HuH-7 (cell line): ENCODE measurements around the gene CBLB.
A peak's percentile ranks its signal among the peaks of the same experiment; 100 is the strongest.

Experiments
- DNase-seq: peaks from one replicate; pipeline ENCODE4 v3.0.0; 2011; ENCODE audit warnings: low spot score

Gene CBLB

DNA sequence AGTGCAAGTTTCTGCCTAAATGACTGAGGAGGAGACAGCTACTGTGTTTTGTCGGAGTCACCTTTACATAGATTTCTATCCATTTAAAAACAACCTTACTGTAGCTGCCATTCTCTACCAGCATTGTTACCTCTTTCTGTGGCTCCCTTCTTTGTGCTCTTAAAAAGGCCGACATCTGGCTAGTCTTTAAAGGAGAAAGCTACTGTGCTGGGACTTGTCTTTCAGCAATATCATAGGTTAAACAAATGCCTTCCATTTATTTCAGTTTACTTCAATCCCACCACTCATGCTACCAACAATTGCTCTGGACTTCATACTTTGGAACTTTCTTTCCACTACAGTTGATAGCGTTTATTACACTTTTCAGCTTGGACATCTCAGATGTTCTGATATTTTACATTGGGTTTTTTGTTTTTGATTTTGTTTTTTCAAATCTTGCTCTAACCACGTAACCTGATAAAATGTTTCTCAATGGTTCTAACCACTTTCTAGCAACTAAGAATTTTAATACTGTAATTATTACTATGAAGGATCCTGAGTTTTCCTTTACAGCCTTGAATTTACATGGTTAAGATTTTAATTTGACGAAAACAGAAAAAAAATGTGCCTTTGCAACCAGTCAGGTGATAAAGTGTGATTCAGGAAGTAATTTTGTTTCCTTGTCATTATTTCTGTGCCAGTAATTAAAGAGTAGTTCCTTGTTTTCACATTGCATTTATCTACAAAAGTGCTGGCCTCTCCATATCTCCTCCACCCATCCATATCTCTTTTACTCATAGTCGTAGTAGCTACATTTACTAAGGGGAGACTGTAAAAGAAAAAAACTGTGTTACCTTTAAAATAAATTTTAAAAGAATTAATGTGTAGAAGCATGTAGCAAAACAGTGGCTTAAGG is 1.3 kb upstream of the CBLB start:
- DNase-seq: no peak

DNA sequence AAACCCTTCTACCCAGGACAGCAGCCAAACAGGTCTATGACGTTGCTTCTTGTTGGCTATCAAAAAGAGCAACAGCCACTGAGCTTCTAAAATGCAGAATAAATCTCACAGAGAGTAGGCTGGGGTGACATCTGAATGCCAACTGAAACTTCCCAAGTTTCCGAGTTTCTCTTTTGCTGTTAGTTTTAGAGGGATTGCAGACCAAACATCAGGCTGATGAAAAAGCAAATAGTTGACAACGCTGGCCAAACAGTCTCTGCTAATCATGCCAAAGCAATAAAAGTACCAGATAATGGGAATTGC is 670 bp upstream of the CBLB start:
- no peak for DNase-seq

DNA sequence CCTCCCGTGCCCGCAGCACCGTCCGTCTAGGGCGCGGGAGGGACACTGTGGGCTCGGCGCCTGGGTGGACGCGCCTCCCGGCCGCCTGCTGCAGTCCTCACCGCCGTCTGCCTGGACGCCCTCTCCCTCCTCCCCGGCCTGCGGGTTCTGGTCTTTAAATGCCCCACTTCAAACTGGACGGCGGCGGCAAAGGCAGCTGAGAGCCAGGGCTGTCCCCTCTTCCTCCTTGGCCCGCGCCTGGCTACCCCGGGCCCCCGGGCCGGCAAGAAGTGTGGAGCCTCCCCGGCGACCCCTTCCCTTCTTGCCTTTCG is 426 bp downstream of the CBLB start:
- peak; percentile 57 for DNase-seq

DNA sequence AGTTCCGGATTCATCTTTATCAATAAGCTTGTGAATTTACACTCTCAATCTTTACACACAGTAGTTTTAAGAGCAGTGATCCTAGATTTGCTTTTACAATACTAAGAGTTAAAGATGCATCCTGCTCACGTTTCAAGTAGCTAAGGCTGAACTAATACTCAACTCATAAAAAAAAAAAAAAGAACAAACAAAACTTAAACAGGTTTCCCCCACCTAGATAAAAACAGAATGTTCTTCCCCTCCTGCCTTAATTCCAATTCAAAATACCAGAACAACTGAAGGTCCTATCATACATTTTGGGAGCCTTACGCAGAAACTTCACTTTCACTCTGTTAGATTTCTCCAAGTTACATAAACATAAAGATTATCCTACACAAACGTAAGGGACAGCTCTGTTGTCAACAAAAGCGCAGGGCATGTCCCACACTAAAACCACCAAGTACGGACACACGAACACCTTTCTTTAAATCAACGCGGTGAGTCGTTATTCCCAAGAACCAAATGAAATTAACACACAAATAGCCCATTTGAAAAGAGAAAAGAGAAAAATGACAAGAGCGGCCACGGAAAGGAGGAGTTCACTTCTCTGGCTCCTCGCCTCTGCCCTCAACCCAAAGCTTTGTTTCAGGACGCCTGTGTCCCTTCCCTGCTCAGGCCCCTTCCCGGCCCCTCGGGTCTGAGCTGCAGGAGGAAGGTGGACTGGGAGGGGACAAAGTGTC is 941 bp downstream of the CBLB start:
- DNase-seq: no peak

DNA sequence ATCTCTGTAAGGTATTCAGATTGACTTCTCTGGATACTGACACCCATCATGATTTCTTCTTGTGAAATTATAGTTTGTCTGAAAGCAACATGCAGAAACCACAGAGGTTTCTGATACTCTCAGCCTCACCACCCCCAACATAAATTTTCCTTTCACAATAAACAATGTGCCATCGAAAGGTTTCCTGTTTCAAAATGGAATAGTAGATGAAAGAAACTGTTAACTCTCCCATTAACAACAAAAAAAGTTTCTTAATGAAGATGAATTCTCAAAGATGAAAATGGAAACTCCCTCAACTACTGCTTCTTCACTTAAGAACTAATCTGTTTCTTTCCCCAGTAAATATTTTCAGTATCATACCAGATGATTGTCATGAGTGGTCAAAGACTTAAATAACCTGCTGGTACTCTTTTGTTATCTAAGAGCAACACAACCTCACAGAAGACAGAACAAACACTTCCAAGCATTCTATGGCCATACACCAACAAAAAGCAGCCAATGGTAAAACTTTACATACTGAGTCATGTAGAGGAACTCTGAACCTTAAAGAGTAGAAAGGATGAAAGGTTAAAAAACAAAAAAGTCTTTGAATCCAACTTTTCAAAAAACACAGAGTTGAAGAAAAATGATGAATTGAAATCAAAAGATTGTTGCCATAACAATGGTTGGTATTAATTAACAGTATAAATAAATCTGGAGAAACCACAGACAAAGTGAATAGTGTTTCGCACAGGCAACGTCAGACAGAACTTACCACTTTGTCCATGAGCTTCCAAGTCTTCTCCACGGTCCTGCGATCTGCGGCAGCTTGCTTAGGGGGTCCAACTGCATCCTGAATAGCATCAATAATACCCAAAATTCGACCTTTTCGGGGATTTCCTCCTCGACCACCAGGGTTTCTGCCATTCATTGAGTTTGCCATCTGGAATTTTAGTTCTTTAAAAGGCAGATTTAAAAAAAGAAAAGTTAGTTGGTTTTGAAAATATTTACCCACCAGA is 1.9 kb downstream of the CBLB start:
- peak; percentile 35 for DNase-seq

DNA sequence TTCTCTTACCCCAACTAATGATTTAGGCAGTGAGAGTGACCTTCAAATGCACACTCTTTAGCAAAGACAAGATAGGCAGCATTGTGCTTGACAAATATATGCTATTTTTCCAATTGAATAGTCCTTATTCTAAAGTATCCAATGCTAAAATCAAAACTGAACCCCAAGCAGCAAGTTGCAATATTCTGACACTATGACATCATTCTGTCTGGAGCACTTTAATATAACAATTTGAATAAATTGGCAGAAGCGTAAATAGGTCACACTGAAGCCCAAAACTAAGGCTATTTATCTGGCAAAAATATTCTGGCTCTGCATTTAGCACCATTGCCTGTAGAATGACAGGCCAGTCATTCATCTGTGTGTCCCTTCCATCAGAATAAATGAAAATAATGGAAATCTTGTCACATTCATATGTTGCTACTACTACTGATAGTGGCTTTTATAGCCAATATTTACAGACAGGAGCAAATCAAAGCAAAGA is 2.9 kb downstream of the CBLB start:
- DNase-seq: no peak

DNA sequence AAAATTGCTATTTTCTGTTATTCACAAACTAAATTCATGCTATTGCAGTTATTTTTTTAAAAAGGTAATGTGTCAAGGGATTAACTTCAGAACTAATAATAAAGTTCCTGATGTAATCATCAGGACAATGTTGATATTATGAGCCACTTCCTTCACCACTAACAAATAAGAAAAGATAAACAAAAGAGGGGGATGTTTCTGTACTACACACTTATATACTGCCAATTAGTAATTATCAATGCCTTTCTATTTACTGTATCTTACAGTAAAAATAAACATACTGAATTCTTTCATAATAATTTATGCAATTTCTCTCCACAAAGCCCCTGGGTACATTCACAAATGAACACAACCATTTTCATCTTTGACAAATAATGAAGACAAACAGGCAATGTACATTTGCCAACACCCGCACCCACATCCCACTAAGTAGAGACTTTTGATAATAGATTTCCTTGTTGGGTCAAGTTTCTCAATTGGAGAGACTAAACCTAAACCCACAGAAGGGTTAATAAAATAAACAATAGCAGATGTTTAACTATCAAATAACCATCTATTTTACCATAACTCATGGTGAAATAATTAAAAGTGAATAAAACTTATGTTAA is 3.7 kb downstream of the CBLB start:
- DNase-seq: no peak

DNA sequence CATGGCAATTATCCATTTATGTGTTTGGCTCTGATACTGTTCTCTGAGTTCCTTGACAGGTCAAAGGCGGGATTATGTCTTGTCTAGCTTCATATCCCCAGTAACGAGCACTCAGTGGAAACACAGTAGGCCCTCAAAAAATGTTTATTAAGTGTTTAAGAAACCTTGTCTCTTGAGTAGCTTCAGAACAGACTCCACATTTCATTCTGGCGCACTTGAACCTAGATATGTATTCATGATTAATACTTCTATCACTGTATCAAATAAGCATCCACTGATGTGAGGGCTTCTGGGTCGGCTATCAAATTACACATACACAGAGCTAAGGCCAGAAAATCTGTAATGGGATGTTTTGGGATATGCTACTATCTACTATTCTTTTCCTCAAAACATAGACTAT is 4.6 kb downstream of the CBLB start:
- DNase-seq: no peak

DNA sequence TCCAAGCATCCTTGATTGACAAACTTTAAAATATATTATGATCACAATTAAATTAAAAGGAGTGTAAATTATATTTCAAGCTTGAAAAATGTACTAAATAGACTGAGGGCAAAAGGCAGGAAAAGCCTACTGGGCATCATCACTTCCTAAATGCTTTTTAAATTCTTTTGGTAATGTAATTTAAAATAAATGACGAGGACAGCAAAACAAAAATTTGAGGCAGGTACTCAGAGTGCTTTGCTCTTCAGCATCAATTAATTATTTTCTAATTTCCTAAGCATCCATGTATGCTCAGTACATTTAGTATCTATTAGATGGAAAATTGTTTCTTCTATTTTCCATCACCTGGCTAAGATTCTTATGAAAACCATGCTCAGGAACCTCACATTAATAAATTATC is 5.2 kb downstream of the CBLB start:
- no peak for DNase-seq

DNA sequence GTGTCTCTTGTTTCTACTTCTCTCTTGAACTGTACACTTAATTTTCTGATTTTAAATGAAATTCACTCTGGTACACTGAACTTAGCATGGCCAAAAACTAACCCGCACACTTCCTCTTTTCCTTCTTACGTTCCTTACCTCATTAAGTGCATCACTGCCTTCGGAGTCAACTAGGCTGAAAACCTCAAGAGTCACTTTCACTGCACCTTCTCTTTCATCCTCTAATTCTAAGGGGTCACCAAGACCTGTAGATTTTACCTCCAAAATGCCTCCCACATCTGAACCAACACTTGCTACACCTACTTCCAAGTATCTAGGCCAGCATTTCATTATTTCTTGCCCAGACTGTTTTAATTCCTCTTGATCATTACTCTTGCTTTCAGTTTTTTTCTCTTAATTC is 6.6 kb downstream of the CBLB start:
- no peak for DNase-seq

DNA sequence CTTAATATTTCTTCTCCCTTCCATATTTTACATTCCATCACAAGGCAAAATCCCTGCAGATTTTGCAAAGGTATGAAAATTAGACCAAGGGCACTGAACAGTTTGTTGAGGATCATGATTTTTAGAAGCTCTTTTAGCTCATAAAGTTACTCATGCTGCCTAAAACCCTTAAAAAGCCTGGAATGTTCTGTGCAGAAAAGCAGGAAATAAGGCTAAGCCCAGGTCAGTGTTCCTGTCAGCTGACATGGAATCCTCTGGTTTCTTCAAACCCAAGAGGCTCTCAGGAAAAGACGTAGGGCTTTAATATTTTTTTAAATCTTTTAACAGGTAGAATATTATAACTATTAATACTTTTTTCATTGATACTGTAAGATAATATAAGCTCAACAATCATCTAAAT is 8.2 kb downstream of the CBLB start:
- no peak for DNase-seq

DNA sequence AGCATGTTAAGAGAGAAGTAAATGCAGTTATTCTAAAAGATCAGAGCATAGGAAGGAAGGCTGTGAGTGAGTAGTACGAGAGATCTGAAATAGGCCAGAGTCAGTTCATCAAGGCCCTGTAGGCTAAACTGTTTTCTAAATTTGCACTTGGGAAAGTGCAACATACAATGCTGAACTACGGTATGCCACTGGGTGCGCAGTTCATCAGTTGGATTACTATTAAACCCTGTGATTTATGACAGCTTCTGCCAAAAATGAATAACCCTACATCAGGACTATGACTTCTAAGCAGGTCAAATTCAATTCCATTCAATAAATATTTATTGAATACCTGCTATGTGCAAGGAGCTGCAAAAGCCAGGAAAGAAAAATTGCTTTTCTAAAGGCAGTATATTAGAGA is 10.8 kb downstream of the CBLB start:
- DNase-seq: no peak

DNA sequence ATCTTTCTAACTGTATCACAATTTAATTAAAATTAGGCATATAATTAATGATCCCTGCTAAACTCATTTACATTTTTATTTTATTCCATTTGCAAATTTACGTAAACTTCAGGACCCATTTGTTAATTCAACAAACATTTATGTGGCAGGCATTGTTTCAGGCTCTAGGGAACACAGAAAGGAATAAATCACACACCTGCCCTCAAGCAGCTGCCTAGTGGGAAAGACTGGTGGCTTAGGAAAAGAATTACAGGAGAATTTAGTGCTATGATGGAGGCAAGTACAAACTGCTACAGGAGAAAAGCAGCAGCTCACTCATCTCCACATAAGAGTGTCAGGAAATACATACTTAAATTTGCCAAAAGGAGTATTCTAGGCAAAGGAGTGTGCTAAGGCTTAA is 11.2 kb downstream of the CBLB start:
- DNase-seq: no peak

DNA sequence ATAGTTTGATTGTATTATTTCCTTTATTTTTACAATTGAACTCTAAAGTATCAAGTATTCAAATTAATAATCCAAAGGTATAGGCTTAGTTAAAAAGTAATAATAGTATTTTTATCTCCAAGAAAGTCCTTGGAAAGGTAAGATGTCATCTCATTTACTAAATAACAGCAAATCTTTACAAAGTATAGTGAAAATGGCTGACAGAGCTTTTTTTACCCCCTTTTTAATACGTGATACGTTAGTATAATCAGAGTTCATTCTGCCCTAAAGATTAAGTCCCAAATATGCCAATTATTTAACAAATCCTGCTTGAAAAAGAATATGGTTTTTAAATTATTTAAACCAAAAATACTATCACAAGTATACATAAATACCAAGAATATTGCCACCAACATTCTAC is 12.2 kb downstream of the CBLB start:
- DNase-seq: no peak

DNA sequence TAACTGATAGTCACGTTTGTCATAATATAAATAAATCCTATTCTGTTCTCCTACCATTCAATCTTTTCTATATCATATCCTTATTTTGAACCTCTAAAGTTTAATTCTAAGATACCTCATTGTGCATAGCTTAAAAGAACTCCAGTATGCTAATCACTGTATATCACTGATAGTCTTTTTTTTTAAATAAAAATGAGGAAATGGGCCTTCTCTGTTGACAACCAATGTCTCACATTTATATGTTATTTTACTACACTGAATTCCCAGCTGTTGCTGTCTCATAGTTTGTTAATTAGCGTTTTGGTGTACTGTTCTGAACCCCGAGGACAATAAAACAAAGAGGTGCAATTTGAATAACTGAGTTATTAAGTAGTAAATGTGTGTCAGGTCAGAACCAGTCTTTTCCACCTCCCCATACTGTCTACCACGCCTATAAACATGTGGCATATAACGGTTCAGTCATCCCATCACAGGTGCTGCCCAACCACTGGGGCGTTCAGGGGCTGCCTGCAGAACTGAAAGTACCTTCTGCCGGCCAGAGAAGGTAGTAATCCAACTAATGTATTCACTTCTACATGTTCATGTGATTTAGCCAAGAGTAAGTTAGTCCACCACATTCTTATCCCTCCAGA is 14.9 kb downstream of the CBLB start:
- DNase-seq: no peak

DNA sequence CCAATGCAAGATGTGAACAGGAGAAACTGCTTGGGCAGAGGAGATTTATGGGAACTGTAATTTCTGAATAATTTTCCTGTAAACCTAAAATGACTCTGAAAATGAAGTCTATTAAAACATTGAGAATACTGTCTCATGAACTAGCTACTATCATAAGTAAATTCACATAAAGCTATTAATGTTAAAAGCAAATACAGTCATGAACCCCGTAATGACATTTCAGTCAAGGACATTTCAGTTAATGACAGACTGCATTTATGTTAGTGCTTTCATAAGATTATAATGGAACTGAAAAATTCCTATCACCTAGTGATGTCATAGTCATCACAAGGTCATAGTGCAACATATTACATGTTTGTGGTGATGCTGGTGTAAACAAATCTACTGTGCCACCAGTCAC is 17.2 kb downstream of the CBLB start:
- no peak for DNase-seq

DNA sequence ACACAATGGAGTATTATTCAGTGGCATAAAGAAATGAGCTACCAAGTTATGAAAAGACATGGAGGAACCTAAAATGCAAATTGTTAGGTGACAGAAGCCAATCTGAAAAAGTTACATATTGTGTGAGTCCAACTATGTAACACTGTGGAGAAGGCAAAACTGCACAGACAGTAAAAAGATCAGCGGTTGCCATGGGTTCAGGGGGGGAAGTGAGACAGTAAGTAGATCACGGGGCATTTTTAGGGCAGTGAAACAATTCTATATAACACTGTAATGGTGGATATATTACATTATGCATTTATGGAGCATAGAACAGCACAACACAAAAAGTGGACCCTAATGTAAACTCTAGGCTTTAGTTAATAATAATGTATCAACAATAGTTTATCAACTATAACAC is 17.6 kb downstream of the CBLB start:
- DNase-seq: no peak

DNA sequence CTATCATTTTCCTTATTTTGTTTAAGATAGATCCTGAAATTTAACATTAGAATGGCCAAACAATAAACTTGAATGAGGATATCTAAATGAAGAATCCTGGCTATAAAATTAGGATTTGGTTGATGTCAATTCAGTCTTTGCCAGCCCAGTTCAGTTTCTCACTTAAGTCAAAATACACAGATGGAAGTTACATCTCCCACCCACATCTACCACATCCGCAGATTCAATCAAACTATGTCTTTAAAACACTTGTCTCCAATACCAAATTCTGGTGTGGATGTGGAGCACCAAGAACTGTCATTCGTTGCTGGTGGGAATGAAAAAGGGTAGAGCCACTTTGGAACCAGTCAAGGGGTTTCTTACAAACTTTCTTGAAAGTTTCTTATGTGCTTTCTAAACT is 18.2 kb downstream of the CBLB start:
- no peak for DNase-seq

DNA sequence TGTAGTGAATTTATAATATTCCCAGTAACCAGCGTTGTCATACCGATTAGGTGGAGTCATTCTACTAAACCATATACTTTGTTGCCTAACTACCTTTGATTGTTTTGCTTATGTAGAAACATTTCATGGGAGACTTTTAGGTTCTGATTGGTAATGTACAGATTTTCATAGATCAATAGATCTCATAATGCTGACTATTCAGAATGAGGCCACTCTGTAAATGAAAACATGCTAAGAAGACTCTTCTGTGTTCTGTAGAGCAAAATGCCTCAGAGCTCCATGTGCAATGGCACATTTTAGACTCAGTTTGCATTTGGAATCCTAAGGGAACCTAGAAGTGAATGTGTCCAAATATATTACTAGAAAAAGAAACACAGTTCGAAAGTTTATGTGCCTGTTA is 20.0 kb downstream of the CBLB start:
- DNase-seq: no peak

DNA sequence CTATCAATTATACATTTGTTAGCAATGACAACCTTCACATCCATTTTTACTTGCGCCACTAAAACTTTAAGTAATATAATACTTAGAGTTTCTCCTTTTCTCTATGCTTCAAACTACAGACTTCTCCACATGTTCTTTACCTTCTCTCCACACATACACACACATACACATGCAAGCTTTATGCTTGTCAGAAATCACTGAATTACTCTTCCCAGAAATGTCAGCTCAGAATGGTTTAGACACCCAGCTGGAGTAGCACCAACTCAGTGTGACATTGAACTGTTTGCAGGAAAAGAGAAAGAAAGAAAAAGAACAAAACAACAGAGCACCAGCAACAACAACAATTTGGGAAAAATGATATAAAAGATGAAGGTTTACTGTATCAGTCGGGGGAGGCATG is 20.9 kb downstream of the CBLB start:
- DNase-seq: no peak

DNA sequence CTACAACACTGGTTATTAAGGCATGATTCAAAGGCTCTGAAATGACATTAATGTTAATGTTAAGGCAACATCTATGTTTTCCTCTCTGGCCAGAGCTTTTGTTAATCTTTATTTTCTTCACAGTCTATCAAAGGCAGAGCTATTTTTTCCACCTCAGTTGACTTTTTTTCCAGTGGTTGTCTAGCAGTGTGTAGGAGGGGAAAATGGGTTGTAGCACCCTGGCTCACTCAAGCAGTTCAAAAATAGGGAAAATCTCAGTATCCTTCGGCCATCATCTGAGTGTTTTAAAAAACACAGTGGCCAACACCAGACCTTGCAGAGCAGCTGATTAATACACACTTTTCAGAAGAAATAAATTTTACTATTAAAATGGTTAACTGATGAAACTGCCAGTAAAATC is 21.4 kb downstream of the CBLB start:
- no peak for DNase-seq

DNA sequence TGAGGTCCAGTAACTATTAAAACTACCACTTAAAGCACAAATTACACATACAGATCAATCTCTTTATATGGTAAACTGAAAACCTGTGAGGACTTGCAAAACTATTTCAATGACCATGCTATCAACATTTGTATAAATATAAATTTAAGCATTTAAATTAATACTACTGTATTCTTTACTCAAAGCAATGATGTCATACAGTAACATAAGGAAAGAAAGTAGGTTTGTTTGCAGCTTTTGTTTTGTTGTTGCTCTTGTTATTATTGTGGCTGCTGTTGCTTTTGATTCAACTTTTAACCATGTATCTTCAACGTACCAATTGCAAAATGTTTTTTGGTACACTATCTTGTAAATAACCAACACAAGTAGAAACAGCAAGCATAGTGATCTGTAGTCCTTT is 22.0 kb downstream of the CBLB start:
- no peak for DNase-seq
